ENCODE data around the gene ETV1. TPM values are rescaled to one million over a fixed set of nuclear protein-coding genes. Genes with fewer than 3 reads are reported as not detected.

The ETV1 gene
- polyA plus RNA-seq, 1 donor from 2014 or later = 1.5 TPM

GRCh38 chr7:14018751-14019150 is 29.3 kb upstream of the ETV1 start:
- no peaks in the 10 kb centered on the region for H4K20me1 ChIP-seq (ENCODE audit: insufficient read depth)
- H3K36me3 ChIP-seq (ENCODE audit: insufficient read depth, low read length) = no peaks in the 10 kb centered on the region
- no peaks in the 10 kb centered on the region for H3F3A ChIP-seq (ENCODE audit: insufficient read depth, low read length, poor library complexity, severe bottlenecking)
- TF ChIP-seq TAF1 (IDR thresholded peaks at IDR 0.05; ENCODE audit: low read depth) (no peak), CTCF (IDR thresholded peaks at IDR 0.05; ENCODE audit: poor library complexity, severe bottlenecking) (no peak), MXI1 (conservative IDR thresholded peaks at IDR 0.05; ENCODE audit: poor library complexity, severe bottlenecking) (no peak), EZH2 (IDR thresholded peaks at IDR 0.05; ENCODE audit: borderline replicate concordance, insufficient read depth, low read length, poor library complexity, severe bottlenecking) (no peak), RAD21 (conservative IDR thresholded peaks at IDR 0.05) (no peak), REST (IDR thresholded peaks at IDR 0.05; ENCODE audit: borderline replicate concordance) (no peak), EP300 (conservative IDR thresholded peaks at IDR 0.05; ENCODE audit: poor library complexity, severe bottlenecking) (no peak), POLR2AphosphoS5 (IDR thresholded peaks at IDR 0.05) (no peak), SMC3 (conservative IDR thresholded peaks at IDR 0.05; ENCODE audit: poor library complexity) (no peak)
- no peak overlapping the region for H3K9ac ChIP-seq (ENCODE audit: low read length)
- H3K9me2 ChIP-seq (ENCODE audit: insufficient read depth, low read length) = no peaks in the 10 kb centered on the region
- H3K9me3 ChIP-seq (ENCODE audit: low read length) = no peaks in the 10 kb centered on the region
- H3K4me2 ChIP-seq (ENCODE audit: low read length) = no peak overlapping the region
- H3K27ac ChIP-seq (ENCODE audit: low read length) = no peak overlapping the region
- no peak overlapping the region for H3K4me3 ChIP-seq (ENCODE audit: low read length)
- no peaks in the 10 kb centered on the region for H3K27me3 ChIP-seq (ENCODE audit: insufficient read depth, low read depth, low read length)
- no peak overlapping the region for H2AFZ ChIP-seq (ENCODE audit: low read depth, low read length)
- no peaks in the 10 kb centered on the region for H3K79me2 ChIP-seq (replicated peaks; ENCODE audit: insufficient read depth, low read length)

- H3F3A ChIP-seq (ENCODE audit: insufficient read depth, low read length, poor library complexity, severe bottlenecking) = no peaks in the 10 kb centered on the region
- no peak overlapping the region for H3K4me2 ChIP-seq (ENCODE audit: low read length)
- H3K79me2 ChIP-seq (replicated peaks; ENCODE audit: insufficient read depth, low read length) = no peaks in the 10 kb centered on the region
- H3K9me2 ChIP-seq (ENCODE audit: insufficient read depth, low read length) = no peaks in the 10 kb centered on the region
- no peak overlapping the region for H3K27ac ChIP-seq (ENCODE audit: low read length)
- no peak overlapping the region for H3K9ac ChIP-seq (ENCODE audit: low read length)
- no peak overlapping the region for H3K4me3 ChIP-seq (ENCODE audit: low read length)
- H4K20me1 ChIP-seq (ENCODE audit: insufficient read depth) = no peaks in the 10 kb centered on the region
- no peak overlapping the region for H2AFZ ChIP-seq (ENCODE audit: low read depth, low read length)
- no peaks in the 10 kb centered on the region for H3K36me3 ChIP-seq (ENCODE audit: insufficient read depth, low read length)
- no peaks in the 10 kb centered on the region for H3K9me3 ChIP-seq (ENCODE audit: low read length)
- H3K27me3 ChIP-seq (ENCODE audit: insufficient read depth, low read depth, low read length) = no peaks in the 10 kb centered on the region
- TF ChIP-seq CTCF (IDR thresholded peaks at IDR 0.05; ENCODE audit: poor library complexity, severe bottlenecking) (no peak), POLR2AphosphoS5 (IDR thresholded peaks at IDR 0.05) (no peak), MXI1 (conservative IDR thresholded peaks at IDR 0.05; ENCODE audit: poor library complexity, severe bottlenecking) (no peak), TAF1 (IDR thresholded peaks at IDR 0.05; ENCODE audit: low read depth) (no peak), EP300 (conservative IDR thresholded peaks at IDR 0.05; ENCODE audit: poor library complexity, severe bottlenecking) (no peak), SMC3 (conservative IDR thresholded peaks at IDR 0.05; ENCODE audit: poor library complexity) (no peak), EZH2 (IDR thresholded peaks at IDR 0.05; ENCODE audit: borderline replicate concordance, insufficient read depth, low read length, poor library complexity, severe bottlenecking) (no peak)
These were observed 27.5 kb upstream of the ETV1 start for GRCh38 chr7:14016950-14017349.

Data from neural cell (in vitro differentiated cells).